GM12872 (cell line): ENCODE results near the gene GM2A.

ENCODE experiments used
- TF ChIP-seq, protein P1 (sequence below): IDR thresholded peaks from 3 replicates; pipeline ENCODE4 v1.5.1; 2011; ENCODE audit warnings: low read depth, mild to moderate bottlenecking, low read length, moderate library complexity; ENCODE audit not compliant: insufficient read depth

Gene GM2A

GRCh38 chr5:151238303-151238741 is 14.7 kb upstream of the GM2A start:
- TF ChIP-seq, protein P1, sequence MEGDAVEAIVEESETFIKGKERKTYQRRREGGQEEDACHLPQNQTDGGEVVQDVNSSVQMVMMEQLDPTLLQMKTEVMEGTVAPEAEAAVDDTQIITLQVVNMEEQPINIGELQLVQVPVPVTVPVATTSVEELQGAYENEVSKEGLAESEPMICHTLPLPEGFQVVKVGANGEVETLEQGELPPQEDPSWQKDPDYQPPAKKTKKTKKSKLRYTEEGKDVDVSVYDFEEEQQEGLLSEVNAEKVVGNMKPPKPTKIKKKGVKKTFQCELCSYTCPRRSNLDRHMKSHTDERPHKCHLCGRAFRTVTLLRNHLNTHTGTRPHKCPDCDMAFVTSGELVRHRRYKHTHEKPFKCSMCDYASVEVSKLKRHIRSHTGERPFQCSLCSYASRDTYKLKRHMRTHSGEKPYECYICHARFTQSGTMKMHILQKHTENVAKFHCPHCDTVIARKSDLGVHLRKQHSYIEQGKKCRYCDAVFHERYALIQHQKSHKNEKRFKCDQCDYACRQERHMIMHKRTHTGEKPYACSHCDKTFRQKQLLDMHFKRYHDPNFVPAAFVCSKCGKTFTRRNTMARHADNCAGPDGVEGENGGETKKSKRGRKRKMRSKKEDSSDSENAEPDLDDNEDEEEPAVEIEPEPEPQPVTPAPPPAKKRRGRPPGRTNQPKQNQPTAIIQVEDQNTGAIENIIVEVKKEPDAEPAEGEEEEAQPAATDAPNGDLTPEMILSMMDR = 0 out of 3 replicates have a peak, but pooled peaks have one; percentile 3

DNA sequence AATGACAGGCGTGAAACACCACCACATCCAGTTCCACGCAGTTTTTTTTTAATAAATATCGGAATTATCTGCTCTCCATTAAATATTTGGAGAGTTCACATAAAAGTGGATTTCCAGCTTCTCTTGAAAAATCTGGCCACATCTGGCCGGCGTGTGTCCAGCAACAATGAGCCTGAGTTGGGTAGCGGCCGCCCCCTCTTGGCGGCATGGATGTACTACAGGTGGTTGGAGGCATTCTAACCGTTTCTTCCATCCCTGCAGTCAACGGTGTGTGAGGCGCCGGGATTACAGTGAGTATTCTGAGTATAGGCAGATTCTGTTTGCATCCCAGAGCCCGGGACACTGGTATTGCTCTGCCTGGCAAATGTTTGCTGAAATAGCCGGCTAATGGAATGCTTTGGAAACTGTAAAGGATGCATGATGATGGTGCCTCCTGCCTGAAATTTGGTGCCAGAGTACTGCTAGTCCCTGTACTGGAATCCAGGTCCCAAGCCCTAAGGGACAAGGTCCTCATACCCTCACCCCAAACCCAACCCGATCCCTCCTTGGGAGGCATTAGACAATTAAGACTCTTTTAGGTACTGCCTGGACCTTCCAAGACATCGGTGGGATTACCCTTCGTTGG is 13.6 kb upstream of the GM2A start:
- TF ChIP-seq, protein P1 = peak; percentile 77

DNA sequence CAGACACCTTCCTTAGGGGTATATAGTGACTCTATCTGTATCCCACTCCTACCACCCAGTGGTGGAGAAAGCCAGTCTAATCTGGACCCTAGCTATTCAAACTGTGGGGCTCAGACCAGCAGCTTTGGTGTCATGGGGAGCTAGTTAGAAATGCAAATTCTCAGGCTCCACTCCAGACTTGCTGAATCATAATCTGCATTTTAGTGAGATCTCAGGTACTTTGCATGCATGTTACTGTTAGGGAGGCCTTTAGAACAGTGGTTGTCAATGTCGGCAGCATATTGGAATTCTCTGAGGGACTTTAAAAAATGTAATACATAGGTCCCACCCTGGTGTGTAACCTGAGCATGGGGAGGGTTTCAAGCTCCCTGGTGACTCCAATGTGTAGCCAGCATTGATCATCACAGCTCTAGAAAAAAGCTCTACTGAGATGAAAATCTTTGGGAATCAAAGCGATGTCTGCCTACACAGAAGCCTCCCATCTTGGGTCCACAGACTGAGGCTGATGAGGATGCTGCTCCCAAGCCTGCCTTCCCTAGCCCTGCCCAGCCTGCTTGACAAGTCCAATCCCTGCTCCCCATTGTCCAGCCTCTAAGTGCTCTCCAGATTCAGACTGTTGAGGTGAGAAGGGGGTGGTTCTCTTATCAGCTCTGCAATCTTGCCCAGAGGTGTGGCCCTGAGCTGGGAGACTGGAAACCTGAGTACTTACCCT is 11.9 kb upstream of the GM2A start:
- TF ChIP-seq, protein P1 = no peak

- TF ChIP-seq, protein P1 = no peak
Observed at GRCh38 chr5:151243127-151243526, 9.9 kb upstream of the GM2A start.

DNA sequence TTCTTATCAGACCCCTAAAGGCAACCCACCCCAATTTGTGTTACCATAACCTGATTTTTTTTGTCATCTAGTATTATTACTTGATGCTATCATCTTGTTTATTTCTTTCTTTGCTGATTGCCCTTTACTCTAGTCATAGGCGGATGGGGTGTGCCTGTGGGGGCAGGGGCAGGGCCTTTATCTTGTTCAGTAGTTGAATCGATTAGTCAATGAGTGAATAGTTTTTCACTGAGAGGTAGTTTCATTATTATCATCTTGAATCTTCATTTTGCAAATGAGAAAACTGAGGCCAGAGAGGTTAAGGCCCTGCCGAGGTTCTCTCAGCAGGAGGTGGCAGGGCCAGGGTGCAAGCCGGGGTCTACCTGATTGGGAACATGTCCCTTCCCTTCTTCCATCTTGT is 9.4 kb upstream of the GM2A start:
- TF ChIP-seq, protein P1 = no peak

GRCh38 chr5:151244206-151244605 is 8.8 kb upstream of the GM2A start:
- TF ChIP-seq, protein P1 = no peak

GRCh38 chr5:151245680-151246219 is 7.2 kb upstream of the GM2A start:
- TF ChIP-seq, protein P1 = no peak
